Measurements from ENCODE around the gene PCYT1B. TPM values are rescaled to one million over a fixed set of nuclear protein-coding genes. Genes with fewer than 3 reads are reported as not detected.
"Not testable (repeated sequence)": the region's sequence is repeated elsewhere in the genome, so short reads cannot be mapped to it uniquely, and the experiment has no call there.

Gene PCYT1B
- total RNA-seq, result under 0.01 TPM in 2 replicates

DNA sequence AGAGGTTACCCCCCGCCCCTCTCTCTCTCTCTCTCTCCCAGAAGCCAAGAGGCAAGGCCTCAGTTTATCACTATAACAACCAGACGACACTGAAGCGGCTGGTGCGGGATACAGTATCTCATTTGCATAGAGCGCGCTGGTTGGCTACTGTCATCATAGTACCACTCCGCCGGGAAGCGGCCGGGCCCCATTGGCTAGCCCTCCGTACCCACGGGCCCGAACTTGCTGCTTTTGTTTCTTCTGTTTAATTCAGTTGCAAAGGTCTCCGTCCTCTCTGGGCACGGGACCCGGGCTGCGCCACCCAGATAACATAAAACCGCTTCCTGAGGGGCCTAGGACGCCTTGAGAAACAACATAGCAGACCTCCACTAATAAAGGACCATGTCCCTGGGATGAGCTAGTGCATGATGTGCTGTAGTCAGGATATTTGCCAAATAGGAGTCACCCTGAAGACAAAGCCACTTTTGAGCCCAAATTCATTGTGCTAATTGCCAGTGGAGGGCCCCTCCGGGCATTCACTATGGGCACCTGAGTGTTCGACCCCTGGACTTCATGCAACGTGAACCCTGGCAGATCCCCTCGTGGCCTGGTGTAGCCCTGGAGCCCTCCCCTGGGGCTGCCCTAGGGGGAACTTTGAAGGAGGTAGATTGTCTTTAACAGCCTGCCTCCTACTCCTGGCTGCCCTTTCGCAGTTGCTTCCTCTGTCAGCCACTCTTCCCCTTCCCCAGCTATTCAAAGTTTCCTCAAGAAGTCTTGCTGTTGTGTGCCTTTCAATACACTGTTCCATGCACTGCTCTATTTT is at the start of gene PCYT1B:
PCYT1B (minus strand) TSS at position 91 of the 802 bp plus-strand sequence. CDS start 242 bp downstream, outside the sequence.
- peak; percentile 46 to 64 for DNase-seq (ENCODE audit: low read depth in 2 of 2)

DNA sequence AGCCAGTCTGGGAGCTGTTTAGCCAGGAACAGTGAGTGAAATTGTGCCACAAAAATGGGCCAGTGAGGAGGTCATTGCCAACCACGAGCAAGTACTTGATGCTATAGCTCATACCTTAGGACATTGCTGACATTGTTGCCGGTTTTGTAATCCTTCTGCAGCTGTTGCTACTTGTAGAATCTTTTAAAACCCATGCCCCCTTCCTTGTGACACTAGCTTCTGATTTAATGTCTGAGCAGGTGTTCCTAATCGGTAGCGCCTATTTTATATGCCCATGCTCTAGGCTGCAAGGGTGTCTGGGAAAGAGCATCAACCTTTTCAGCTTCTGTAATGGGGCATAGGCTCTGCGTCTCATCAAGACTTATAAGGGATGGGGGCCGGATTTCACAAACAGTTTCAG is 49.1 kb upstream of the PCYT1B start:
- DNase-seq (ENCODE audit: low read depth in 2 of 2), result no peak

DNA sequence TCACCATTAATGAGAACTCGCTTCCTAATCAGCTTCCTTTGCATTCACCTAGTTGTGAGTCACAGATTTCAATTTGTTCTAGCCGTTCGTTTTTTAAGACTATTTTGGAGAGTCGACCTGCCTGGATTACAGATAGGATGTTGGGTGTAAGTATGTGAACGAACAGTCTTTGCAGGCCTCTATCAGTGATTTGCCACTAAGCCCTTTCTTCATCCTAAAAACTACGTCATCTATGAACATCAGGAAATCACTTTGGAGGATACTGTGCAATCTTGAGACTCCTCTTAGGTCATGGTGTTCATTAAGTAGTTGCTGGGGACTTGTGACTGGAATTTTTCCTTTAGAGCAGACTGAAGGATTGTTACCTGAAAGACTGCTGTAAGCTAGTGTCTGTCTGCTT is 47.7 kb upstream of the PCYT1B start:
- peak in 1 of 2 donors; percentile 2 for DNase-seq (ENCODE audit: low read depth in 2 of 2)

DNA sequence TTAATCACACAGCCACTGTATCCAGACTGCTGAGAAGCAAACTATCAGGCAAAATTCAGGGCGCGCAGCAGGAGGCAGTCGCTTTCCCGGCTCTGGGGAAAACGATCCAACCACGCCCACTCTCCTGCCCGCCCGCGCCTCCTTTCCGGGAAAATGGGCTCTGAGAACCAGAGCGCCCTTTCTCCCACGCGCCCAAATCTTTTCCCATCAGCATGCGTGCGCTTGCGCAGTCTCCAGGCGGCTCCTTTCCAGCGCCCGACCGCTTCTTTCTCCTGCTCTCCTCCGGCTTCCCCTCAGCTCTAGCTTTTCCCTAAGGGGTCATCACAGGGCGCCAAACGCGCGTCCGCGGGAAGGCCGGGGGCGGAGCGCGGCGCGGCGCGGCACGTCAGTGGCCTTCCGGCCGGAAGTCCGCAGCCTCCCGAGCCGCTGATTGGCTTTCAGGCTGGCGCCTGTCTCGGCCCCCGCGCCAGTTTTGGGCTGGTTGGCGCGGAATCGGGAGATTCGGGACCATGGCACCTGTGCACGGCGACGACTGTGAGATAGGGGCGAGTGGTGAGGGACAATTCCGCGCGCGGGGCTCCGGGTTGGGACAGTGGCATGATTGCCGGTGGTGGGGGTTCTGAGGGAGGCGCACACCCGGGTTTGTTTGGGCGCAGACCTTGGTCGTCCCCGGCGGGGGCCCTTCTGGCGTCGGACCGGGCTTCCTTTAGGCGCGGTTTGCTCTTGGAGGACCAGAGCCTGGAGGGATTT is 46.5 kb upstream of the PCYT1B start, which contains the start of gene POLA1:
POLA1 (plus strand) TSS at position 466 of the 750 bp plus-strand sequence; CDS start at position 510, 44 bp downstream.
- peak; percentile 95 to 97 for DNase-seq (ENCODE audit: low read depth in 2 of 2)

DNA sequence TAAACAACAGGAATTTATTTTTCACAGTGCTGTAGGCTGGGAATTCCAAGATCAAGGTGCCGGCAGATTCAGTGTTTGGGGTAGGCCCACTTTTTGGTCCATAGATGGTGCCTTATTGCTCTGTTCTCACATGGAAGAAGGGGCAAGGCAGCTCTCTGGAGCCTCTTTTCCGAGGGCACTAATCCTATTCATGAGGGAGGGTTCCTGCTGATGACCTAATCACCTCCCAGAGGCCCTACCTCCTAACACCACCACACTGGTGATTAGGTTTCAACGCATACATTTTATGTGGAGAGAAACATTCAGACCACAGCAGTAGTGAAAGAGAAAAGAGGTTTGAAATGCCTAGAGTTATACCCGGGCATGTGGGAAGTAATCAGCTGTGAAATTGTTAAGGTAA is 45.2 kb upstream of the PCYT1B start:
- no peak for DNase-seq (ENCODE audit: low read depth in 2 of 2)

DNA sequence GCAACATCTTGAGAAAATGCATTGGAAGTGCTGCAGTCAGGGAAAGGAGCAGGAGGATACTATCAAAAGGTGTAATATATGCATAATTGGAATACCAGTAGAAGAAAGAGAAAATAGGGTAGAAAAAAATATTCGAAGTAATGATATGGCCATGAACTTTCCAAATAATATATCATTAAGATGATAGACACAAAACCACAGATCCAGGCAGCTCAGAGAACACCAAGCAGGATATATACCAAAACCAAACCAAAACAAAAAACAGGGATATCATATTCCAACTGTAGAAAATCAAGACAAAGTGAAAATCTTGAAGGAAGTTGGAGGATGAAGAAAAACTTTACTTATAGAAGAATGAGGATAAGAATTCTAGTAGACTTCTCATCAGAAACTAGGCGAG is 36.9 kb upstream of the PCYT1B start:
- no peak for DNase-seq (ENCODE audit: low read depth in 2 of 2)

DNA sequence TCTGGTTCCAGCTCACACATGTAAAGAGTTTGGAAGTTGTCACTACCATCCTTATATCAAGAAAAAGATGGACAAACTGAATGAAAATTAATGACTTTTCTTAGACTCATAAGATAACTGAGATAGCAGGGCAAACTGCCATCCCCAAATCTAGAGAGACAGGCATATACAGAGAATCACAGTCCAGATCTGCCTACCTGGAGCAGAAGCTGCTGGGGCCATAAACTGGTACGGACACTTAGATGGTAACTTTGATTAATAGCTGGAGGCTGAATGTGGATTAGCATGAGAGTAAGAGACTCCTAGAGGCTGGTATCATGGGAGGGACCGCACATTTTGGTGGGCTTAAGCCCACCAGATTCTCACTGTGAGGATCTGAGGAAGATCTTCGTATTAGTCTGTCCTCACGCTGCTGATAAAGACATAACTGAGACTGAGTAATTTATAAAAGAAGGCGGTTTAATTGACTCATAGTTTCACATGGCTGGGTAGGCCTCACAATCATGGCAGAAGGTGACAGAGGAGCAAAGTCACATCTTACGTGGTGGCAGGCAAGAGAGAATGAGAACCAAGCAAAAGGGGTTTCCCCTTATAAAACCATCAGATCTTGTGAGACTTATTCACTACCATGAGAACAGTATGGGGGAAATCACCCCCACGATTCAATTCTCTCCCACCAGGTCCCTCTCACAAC is 35.7 kb upstream of the PCYT1B start:
- no peak for DNase-seq (ENCODE audit: low read depth in 2 of 2)

DNA sequence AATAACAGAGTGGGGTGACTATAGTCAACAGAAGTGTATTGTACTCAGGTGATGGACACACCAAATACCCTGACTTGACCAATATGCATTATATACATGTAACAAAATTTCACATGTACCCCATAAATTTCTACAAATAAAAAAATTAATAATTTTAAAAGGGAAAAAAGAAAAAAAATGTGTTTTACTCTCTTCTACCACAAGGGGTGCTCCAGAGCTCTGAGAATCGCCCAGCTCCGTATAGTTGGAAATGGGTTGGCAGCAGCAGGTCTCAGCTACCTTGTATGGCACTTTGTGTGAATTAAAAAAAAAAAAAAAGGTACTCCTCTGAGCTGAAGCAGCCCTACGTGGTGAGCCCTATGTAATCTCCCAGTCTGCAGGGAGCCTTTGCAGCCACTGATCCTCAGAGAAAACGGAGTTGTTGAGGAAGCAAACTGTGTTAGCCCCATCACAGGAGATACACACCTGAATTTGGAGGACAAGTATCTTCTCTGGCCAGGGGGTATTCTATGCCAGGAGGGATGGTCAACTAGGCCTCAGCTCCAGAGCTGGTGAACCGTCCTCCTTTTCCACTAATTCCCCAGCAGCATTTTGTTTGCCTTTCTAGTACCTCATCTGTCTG is 29.4 kb upstream of the PCYT1B start:
- peak; percentile 3 to 40 for DNase-seq (ENCODE audit: low read depth in 2 of 2)

DNA sequence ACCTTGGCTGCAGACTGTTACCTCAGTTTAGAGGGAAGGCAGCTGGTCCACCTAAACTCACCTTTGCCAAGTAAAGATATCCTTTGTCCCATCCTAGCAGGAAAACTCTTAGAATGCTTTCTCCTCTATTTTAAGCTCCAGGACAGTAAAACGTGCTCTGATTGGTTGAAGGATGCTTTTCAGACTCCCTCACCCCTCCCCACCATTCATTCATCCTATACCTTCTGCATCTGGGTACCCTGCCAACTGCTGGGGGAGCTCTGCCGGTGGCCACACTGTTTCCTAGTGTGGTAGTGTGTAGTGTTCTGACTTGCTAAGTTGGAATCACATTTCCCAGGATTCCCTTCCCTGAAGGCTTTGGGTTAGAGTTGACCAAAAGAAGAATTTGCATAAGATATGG is 26.3 kb upstream of the PCYT1B start:
- DNase-seq (ENCODE audit: low read depth in 2 of 2), result no peak

DNA sequence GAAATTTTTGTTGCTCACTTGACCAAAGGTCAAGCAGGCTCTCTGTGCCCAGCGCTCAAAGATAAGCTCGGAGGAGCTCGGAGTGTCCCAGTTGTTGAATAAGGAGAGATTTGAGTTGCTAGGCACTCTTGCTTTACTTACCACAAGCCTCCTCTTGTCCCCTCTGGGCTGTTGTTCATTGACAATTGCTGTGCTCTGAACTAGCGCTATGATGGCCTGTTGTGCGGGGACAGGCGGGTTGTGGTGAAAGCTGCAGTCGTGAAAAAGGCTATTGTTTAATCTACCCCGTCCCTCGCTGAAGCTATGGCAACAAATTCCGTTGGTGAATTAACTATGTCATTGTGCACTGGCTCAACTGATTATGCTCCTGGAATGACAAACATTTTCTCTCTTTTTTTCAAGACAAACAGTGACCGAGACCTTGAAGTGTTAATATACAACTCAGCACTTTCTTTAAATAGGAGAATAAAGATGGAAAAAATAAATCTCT is 25.6 kb upstream of the PCYT1B start:
- no peak for DNase-seq (ENCODE audit: low read depth in 2 of 2)

DNA sequence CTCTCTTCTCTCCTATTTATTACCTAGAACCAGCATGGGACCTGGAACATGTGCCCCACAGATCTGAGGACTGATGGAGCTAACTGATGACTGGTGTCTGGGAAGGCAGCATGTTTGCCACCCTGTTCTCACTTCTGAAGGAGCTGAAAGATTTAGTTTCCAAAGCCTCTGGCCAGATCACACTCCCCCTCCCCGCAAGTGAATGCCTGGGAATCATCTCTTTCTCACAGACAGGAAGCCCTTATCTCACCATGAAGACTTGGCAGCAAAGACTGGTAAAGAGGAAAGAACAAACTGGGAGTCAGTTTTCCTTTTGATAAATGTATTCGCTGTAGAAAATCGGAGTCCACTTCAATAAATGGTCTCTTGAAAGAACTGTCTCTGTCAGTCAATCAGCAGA is 21.0 kb upstream of the PCYT1B start:
- no peak for DNase-seq (ENCODE audit: low read depth in 2 of 2)

DNA sequence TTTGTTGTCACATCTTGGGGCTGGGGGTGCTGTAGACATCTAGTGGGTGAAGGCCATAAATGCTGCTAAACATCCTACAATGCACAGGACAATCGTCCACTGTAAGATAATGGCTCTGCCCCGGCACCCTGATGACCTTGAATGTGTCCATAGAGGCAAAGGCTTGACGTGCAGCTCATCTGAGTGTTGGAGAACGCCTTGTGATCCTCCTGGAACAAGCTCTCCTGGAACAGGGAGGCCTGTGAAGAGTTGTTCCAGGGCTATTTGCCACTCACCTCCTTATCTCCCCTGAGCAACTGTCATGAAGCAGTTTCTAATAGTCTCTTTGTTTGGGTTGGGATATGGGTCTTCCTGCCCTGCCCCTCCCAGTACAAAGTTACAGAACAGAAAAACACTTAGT is 15.2 kb upstream of the PCYT1B start:
- no peak for DNase-seq (ENCODE audit: low read depth in 2 of 2)

DNA sequence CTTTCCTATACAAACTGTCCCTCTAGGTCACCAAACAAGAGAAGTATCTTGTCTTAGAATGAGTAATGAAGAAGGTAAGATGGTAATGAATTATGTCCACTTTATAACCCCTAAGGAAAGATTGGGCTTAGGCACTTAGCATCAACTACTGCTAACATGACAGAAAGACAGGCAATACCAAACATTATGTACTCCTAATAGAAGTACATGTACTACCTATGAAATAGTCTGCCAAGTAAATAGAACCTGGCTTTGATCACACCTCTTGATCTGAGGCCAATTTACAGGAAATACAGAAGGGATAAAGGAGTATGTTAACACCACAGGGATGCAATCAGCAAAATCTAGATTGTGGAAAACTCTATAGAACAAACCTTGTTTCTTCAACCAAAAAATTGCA is 14.1 kb upstream of the PCYT1B start:
- no peak for DNase-seq (ENCODE audit: low read depth in 2 of 2)

DNA sequence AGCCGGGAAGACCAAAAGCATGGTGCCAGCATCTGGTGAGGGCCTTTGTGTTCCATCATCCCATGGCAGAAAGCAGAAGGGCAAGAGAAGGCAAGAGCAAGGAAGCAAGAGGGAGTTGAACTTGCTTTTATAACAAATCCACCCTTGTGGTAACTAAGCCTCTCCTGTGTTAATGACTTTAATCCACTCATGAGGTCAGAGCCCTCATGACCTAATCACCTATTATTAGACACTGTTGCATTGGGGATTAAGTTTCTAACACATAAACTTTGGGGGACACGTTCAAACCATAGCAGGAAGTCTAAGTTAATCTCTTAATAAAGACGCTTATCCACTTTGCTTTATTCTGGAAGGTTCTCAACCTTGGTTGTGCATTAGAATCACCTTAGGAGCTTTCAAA is 12.5 kb upstream of the PCYT1B start:
- no peak for DNase-seq (ENCODE audit: low read depth in 2 of 2)

DNA sequence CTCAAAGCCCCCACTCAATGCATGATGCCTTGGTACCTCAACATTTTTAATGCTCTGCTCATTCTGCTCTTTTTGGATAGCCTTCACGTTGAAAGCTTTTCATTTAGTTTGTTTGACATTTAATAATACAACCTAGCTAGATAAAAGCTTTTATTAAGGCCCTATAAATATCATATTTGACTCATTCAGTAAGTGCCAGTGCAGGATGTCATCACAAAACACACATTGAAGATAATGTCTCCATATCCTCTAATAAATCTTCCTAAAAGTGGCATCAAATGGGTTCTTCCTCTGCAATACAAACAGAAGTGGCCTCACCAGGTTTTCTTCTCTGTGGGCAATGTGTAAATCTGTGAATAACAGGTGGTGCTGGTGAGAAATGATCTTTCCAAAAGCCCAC is 12.0 kb upstream of the PCYT1B start:
- no peak for DNase-seq (ENCODE audit: low read depth in 2 of 2)

DNA sequence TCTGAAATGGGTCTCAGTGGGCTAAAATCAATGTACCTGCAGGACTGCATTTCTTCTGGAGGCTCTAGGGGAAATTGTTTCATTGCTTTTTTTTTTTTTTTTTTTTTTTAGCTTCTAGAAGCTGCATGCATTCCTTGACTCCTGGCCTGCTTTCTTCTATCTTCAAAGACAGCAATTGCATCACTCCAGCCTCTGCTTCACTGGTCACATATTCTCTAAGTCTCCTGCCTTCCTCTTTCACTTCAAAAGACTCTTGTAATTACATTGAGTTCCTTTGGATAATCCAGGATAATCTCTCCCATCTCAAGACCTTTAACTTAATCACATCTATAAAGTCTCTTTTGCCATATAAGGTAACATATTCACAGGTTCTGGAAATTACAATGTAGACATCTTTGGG is 11.3 kb upstream of the PCYT1B start:
- no peak for DNase-seq (ENCODE audit: low read depth in 2 of 2)

DNA sequence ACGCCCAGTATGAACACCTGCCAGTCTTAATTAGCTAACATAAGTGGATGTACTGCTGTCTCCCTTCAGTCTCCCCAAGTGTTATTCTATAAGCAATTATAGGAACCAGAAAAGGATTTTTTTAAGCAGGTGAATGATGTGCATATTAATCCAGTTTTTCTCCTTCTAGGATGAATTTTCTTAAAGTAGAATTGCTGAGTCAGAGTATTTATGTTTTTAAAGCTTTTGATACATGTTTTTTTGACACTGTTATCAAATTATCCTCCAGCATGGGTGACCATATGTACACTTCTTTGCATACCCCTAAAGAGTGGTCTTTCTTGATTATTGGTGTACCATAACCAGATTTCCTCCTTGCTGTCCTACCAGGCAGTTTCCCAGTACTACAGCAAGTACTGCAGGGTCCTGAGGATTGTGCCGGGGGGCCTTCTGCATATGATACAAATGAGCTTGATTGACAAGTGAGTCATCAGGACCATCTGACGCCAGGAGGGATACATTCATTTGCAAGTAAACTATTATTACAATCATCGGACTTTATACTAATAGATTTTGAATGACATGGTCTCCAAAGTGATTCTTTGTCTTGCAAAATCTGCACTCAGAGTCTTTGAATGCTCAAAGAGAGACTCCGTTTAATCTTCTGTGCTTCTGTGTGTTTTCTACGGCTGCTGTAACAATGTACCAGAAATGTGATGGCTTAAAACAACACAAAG is 10.7 kb upstream of the PCYT1B start:
- DNase-seq (ENCODE audit: low read depth in 2 of 2), result no peak

DNA sequence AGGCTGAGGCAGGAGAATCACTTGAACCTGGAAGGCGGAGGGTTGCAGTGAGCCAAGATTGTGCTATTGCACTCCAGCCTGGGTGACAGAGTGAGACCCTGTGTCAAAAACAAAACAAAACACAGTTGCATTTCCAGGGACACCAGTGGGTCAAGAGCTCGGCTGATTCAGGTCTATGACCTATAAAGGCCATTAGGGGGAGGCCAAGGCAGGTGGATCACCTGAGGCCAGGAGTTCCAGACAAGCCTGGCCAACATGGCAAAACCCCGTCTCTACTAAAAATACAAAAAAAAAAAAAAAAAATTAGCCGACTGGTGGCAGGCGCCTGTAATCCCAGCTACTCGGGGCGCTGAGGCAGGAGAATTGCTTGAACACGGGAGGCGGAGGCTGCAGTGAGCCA is 8.5 kb upstream of the PCYT1B start:
- DNase-seq (ENCODE audit: low read depth in 2 of 2), result not testable (repeated sequence)

DNA sequence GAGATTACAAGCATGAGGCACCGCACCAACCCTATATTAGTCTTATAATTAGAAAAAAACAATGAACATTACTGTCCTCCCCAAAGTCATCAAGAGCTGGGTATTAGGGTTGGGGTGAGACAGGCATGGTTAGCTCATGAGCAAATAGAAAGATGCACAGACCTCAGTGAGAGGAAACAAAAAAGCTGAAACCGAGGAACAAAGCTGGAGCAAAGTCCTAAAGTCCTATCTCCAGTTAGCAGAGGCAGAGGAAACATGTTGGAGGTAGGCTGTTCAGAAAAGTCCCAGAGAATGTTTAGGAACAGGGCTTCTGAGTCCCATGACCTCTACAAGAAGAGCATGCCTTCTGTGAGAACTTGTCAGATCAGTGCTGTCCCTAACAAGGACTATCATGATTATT is 4.6 kb upstream of the PCYT1B start:
- no peak for DNase-seq (ENCODE audit: low read depth in 2 of 2)

DNA sequence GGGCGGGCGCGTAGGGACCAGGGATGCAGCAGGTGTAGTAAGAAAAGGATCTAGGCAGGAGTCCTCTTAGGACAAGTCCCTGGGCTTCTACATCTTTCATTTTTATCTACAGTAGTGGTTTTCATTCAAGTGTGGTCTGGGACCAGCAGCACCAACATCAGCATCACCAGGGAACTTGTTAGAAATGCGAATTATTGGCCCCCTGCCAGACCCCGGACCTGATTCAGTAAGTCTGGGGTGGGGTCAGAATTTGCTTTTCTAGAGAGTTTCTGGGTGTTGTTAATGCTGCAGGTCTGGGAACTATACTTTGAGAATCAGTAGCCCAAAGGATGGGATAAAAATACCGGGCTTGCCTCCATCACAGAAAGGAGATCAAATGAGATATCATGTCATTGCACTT is 1.3 kb upstream of the PCYT1B start:
- DNase-seq (ENCODE audit: low read depth in 2 of 2), result no peak

DNA sequence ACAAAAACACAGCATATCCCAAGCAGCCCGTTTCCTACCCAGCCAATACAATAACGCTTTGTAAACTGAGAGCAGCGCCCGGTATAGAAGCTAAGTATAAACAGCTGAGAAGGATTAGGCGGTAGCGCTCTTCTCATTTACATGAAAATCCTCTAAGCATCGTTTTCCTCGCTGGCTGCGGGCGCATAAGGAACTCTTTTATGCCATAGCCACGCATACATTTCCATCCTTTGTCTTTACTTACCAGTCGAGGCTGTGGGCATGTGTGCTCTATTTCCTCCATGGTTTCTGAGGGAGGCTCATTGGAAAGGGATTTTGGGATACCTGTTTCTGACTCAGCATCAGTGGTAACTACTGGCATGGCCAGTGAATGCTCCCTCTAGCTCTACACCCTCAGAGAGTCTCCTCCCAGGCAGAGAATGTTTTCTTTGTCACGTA is 383 bp downstream of the PCYT1B start:
- DNase-seq (ENCODE audit: low read depth in 2 of 2), result no peak

Measured in lung microvascular endothelial cell (primary cell).